ENCODE results near the gene TMSB15C.

GRCh38 chrX:104122829-104123228, 46.8 kb upstream of the TMSB15C start:
- TF ChIP-seq CTCF (IDR thresholded peaks at IDR 0.05 in 2 of 3, conservative IDR thresholded peaks at IDR 0.05 in 1 of 3; ENCODE audit: control insufficient read depth in 2 of 3, extremely low read depth in 1 of 3, insufficient read depth in 1 of 3, low read depth in 3 of 3, low read length in 3 of 3) (no peak), TBL1XR1 (IDR thresholded peaks at IDR 0.05; ENCODE audit: low read depth, low read length) (no peak)
